Mesenchymal stem cell (in vitro differentiated cells and primary cell): ENCODE measurements around the gene ZNF618.

Source experiments
- DNase-seq: peaks from one replicate; pipeline ENCODE4 v3.0.0-alpha.2; 2013
- H2AFZ ChIP-seq: one replicate; pipeline ENCODE4 v1.6.1; 2013; ENCODE audit warnings: low read depth, mild to moderate bottlenecking, control low read depth, inconsistent platforms, low read length, moderate library complexity
- H2AK5ac ChIP-seq: 2 replicates; pipeline ENCODE4 v1.6.1; 2013; ENCODE audit warnings: low read length, moderate library complexity, mild to moderate bottlenecking, inconsistent platforms; ENCODE audit not compliant: severe bottlenecking
- H2BK120ac ChIP-seq: one replicate; pipeline ENCODE4 v1.6.1; 2013; ENCODE audit warnings: low read depth, mild to moderate bottlenecking, inconsistent platforms, low read length, moderate library complexity
- H2BK12ac ChIP-seq, 2 experiments: one replicate each; pipeline ENCODE4 v1.6.1; 2013; ENCODE audit warnings: inconsistent platforms in 2 of 2, low read length in 2 of 2, mild to moderate bottlenecking in 2 of 2, moderate library complexity in 2 of 2, control low read depth in 1 of 2
- H2BK15ac ChIP-seq: one replicate; pipeline ENCODE4 v1.6.1; 2013; ENCODE audit warnings: mild to moderate bottlenecking, low read depth, inconsistent platforms; ENCODE audit not compliant: poor library complexity, severe bottlenecking
- H2BK5ac ChIP-seq: 2 replicates; pipeline ENCODE4 v1.6.1; 2013; ENCODE audit warnings: low read depth, mild to moderate bottlenecking, low read length, control low read depth, inconsistent platforms; ENCODE audit not compliant: poor library complexity, severe bottlenecking
- H3K14ac ChIP-seq, 2 experiments: one replicate each; pipeline ENCODE4 v1.6.1; 2013; ENCODE audit warnings: inconsistent platforms in 2 of 2, low read length in 2 of 2, control low read depth in 1 of 2, mild to moderate bottlenecking in 1 of 2, moderate library complexity in 1 of 2
- H3K18ac ChIP-seq, 2 experiments: one replicate each; pipeline ENCODE4 v1.6.1; 2013; ENCODE audit warnings: inconsistent platforms in 2 of 2, low read length in 2 of 2, control low read depth in 1 of 2, low read depth in 1 of 2, mild to moderate bottlenecking in 1 of 2
- H3K23ac ChIP-seq, 2 experiments: one replicate each; pipeline ENCODE4 v1.6.1; 2013; ENCODE audit warnings: inconsistent platforms in 2 of 2, low read length in 2 of 2, mild to moderate bottlenecking in 2 of 2, moderate library complexity in 2 of 2, control low read depth in 1 of 2
- H3K27ac ChIP-seq: 2 replicates; pipeline ENCODE4 v1.5.1; 2013; ENCODE audit warnings: mild to moderate bottlenecking, moderate library complexity, low read length, control low read depth, inconsistent platforms; ENCODE audit not compliant: poor library complexity, severe bottlenecking
- H3K27me3 ChIP-seq, 2 experiments: 2 replicates each; pipeline versions ENCODE4 v1.6.1 to v1.7.0; 2013; ENCODE audit warnings: low read length in 2 of 2, mild to moderate bottlenecking in 2 of 2, moderate library complexity in 2 of 2, control low read depth in 1 of 2, inconsistent platforms in 1 of 2; ENCODE audit not compliant: control insufficient read depth in 1 of 2, insufficient read depth in 1 of 2
- H3K36me3 ChIP-seq, 2 experiments: 2 replicates each; pipeline versions ENCODE4 v1.6.1 to v1.7.0; 2013; ENCODE audit warnings: low read length in 2 of 2, control low read depth in 1 of 2, inconsistent platforms in 1 of 2, low read depth in 1 of 2, mild to moderate bottlenecking in 1 of 2; ENCODE audit not compliant: insufficient read depth in 2 of 2, control insufficient read depth in 1 of 2
- H3K4ac ChIP-seq, 2 experiments: one replicate each; pipeline ENCODE4 v1.6.1; 2013; ENCODE audit warnings: inconsistent platforms in 2 of 2, low read length in 2 of 2, mild to moderate bottlenecking in 2 of 2, moderate library complexity in 2 of 2, control low read depth in 1 of 2, low read depth in 1 of 2
- H3K4me1 ChIP-seq: 2 replicates; pipeline ENCODE4 v1.6.1; 2013; ENCODE audit warnings: low read depth, low read length, control low read depth; ENCODE audit not compliant: control insufficient read depth, insufficient read depth
- H3K4me2 ChIP-seq: 2 replicates; pipeline ENCODE4 v1.6.1; 2013; ENCODE audit warnings: low read length, mild to moderate bottlenecking, inconsistent platforms; ENCODE audit not compliant: poor library complexity, severe bottlenecking
- H3K4me3 ChIP-seq, 2 experiments: 2 replicates each; pipeline versions ENCODE4 v1.5.1 to v1.7.0; 2013; ENCODE audit warnings: low read length in 2 of 2, mild to moderate bottlenecking in 2 of 2, control low read depth in 1 of 2, low read depth in 1 of 2; ENCODE audit not compliant: insufficient read depth in 1 of 2
- H3K79me1 ChIP-seq: replicated peaks from 2 replicates; pipeline ENCODE4 v1.6.1; 2013; ENCODE audit warnings: mild to moderate bottlenecking, control low read depth, low read length, inconsistent platforms; ENCODE audit not compliant: poor library complexity, severe bottlenecking
- H3K9ac ChIP-seq: 2 replicates; pipeline ENCODE4 v1.7.0; 2013; ENCODE audit warnings: mild to moderate bottlenecking, low read length, moderate library complexity
- H3K9me3 ChIP-seq: 2 replicates; pipeline ENCODE4 v1.7.0; 2013; ENCODE audit warnings: mild to moderate bottlenecking, low read length; ENCODE audit not compliant: control insufficient read depth
- H4K8ac ChIP-seq: one replicate; pipeline ENCODE4 v1.6.1; 2013; ENCODE audit warnings: inconsistent platforms, mild to moderate bottlenecking, low read length, moderate library complexity
- H4K91ac ChIP-seq: one replicate; pipeline ENCODE4 v1.6.1; 2013; ENCODE audit warnings: mild to moderate bottlenecking, low read length, inconsistent platforms
- WGBS: methylation state at CpG from one replicate; pipeline ENCODE4 v1.1.7; 2013; ENCODE audit warnings: mixed read lengths; 5-methylcytosine and 5-hydroxymethylcytosine counted together

The ZNF618 gene

DNA sequence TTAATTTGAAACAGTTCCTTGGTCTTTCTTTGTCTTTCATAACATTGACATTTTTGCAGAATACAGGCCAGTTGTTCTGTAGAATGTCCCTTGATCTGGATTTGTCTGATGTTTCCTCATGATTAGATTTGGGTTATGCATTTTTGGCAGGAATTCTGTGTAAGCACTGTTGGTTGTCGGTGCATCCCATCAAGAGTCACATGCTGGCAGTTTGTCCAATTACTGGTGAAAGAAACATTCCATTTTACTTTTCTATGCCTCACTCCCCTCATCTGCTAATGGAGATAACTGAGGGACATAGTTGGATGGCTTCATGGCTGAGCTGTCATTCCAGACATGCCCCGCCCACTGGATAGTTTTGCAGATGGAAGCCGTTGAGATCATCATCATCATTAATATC lies 7.6 kb upstream of the ZNF618 start:
- Histone ChIP-seq H3K4ac (no peak overlapping the region), H3K4me3 (no peak overlapping the region), H3K4me2 (no peak overlapping the region), H3K9ac (no peak overlapping the region), H2BK15ac (no peak overlapping the region), H2BK120ac (no peak overlapping the region), H3K27ac (no peak overlapping the region), H3K18ac (no peak overlapping the region), H3K4me1 (no peaks in the 10 kb centered on the region), H3K14ac (no peak overlapping the region), H4K91ac (no peak overlapping the region), H3K79me1 (no peaks in the 10 kb centered on the region), H2BK5ac (no peak overlapping the region), H4K8ac (no peak overlapping the region), H3K23ac (no peak overlapping the region), H2AFZ (no peak overlapping the region), H2AK5ac (no peak overlapping the region), H3K36me3 (no peaks in the 10 kb centered on the region), H3K27me3 (peaks cover 12 to 16% of the 10 kb centered on the region in 2 experiments), H3K9me3 (no peaks in the 10 kb centered on the region), H2BK12ac (no peak overlapping the region)
- WGBS: 84% methylated on average over 2 of the region's 3 CpGs
- DNase-seq: no peak

DNA sequence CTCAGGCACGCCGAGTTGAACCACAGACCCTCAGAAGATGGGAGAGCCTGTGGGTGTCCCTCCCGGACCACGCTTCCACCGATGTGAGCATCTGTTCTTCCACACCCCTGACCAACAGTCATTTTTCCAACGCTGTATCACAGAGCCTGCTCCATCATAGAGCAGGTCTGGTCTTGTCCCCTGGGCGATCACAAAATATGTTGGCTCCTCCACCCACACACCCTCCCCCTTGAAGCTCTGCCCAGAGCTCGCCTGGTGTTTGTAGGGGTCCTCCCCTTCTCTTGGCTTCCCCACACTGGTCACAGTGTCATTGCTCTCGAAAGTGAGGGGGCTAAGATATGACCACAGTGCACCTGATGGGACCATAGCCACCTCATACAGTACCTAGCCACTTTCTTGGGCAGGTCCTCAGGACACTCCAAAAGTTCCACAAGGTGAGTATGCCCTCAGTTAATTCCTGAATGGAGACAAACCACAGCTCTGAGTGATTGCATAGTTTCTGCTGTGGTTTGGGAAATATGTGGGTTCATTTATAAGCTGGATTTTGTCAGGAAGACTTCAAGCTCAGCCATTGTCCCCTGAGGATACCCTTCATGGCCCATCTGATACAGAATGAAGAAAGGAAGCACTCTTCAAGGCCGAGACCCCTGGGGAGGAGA lies 3.5 kb upstream of the ZNF618 start:
- H2BK15ac ChIP-seq: no peak overlapping the region
- H4K8ac ChIP-seq: no peak overlapping the region
- H3K4me2 ChIP-seq: no peak overlapping the region
- H2AFZ ChIP-seq: no peak overlapping the region
- H3K4ac ChIP-seq: no peak overlapping the region
- H2BK5ac ChIP-seq: no peak overlapping the region
- H3K4me1 ChIP-seq: no peaks in the 10 kb centered on the region
- WGBS: 95% methylated on average over 10 of the region's 10 CpGs
- no peak overlapping the region for H3K27ac ChIP-seq
- H2BK120ac ChIP-seq: no peak overlapping the region
- H3K36me3 ChIP-seq: no peaks in the 10 kb centered on the region
- H3K4me3 ChIP-seq: no peak overlapping the region
- H3K9me3 ChIP-seq: no peaks in the 10 kb centered on the region
- no peaks in the 10 kb centered on the region for H3K79me1 ChIP-seq
- DNase-seq: no peak
- no peak overlapping the region for H3K14ac ChIP-seq
- no peak overlapping the region for H3K18ac ChIP-seq
- no peak overlapping the region for H4K91ac ChIP-seq
- H2AK5ac ChIP-seq: no peak overlapping the region
- no peak overlapping the region for H3K9ac ChIP-seq
- peaks cover 12 to 13% of the 10 kb centered on the region in 2 experiments for H3K27me3 ChIP-seq
- no peak overlapping the region for H2BK12ac ChIP-seq
- no peak overlapping the region for H3K23ac ChIP-seq

DNA sequence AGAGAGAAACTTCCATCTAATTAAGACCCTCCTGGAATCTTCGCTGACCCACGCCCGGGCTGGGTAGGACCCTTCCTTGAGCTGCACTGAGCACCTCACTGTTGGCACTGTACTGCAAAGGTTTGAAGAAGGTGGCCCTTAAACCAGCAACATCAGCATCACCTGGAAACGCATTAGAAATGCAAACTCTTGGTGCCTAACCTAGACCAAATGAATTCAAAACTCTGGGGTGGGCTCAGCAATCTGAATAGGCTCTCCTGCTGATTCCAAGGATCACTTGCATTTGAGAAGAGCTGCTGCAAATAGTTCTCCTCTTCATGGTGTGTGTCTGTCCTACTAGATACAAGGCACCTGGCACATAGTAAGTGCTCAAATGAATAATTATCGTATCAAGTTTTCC lies 2.7 kb upstream of the ZNF618 start:
- H3K4ac ChIP-seq: no peak overlapping the region
- peak overlapping the region; percentile 90 for H2BK15ac ChIP-seq
- H3K14ac ChIP-seq: no peak overlapping the region
- no peak overlapping the region for H2BK120ac ChIP-seq
- no peaks in the 10 kb centered on the region for H3K36me3 ChIP-seq
- no peak overlapping the region for H3K4me2 ChIP-seq
- H3K9ac ChIP-seq: no peak overlapping the region
- H2AK5ac ChIP-seq: no peak overlapping the region
- no peak overlapping the region for H4K91ac ChIP-seq
- no peak overlapping the region for H2AFZ ChIP-seq
- H2BK12ac ChIP-seq: no peak overlapping the region
- H3K27me3 ChIP-seq: peaks cover 12 to 13% of the 10 kb centered on the region in 2 experiments
- H3K18ac ChIP-seq: no peak overlapping the region
- no peaks in the 10 kb centered on the region for H3K9me3 ChIP-seq
- 87% methylated on average over 5 of the region's 5 CpGs for WGBS
- H3K79me1 ChIP-seq: no peaks in the 10 kb centered on the region
- no peak overlapping the region for H3K4me3 ChIP-seq
- no peaks in the 10 kb centered on the region for H3K4me1 ChIP-seq
- H3K27ac ChIP-seq: no peak overlapping the region
- DNase-seq: no peak
- no peak overlapping the region for H4K8ac ChIP-seq
- H3K23ac ChIP-seq: no peak overlapping the region
- H2BK5ac ChIP-seq: no peak overlapping the region

DNA sequence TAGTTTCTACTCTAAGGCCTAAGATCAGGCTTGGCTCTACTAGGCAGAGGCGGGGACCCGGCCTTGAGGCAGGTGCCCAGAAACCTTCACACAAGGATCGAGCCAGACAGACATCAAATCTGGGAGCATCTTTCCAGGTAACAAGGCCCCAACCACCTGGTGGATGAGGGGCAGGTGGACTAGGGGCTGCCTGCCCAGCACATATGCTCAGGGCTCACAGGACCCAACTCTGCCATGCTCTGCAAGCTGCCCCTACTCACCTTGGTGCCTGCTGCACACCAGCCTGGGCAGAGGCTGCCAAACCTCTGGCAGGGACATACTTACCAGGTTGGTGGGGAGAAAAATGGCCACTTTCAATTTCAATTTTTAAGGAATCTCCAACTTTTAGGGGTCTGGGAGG lies 2.2 kb upstream of the ZNF618 start:
- H4K91ac ChIP-seq: no peak overlapping the region
- H3K4me1 ChIP-seq: no peaks in the 10 kb centered on the region
- H3K9me3 ChIP-seq: no peaks in the 10 kb centered on the region
- no peaks in the 10 kb centered on the region for H3K36me3 ChIP-seq
- peak overlapping the region in 1 of 2 experiments; percentile 2 for H3K14ac ChIP-seq
- WGBS: 100% methylated on average over 3 of the region's 3 CpGs
- no peak overlapping the region for H3K4me3 ChIP-seq
- H3K9ac ChIP-seq: no peak overlapping the region
- no peak overlapping the region for H3K4me2 ChIP-seq
- H2BK15ac ChIP-seq: no peak overlapping the region
- DNase-seq: no peak
- no peak overlapping the region for H3K23ac ChIP-seq
- H2AFZ ChIP-seq: no peak overlapping the region
- H3K27me3 ChIP-seq: peaks cover 12 to 13% of the 10 kb centered on the region in 2 experiments
- H2BK12ac ChIP-seq: peak overlapping the region in 1 of 2 experiments; percentile 69
- H3K18ac ChIP-seq: no peak overlapping the region
- H2BK120ac ChIP-seq: no peak overlapping the region
- H3K4ac ChIP-seq: no peak overlapping the region
- no peak overlapping the region for H2BK5ac ChIP-seq
- no peak overlapping the region for H3K27ac ChIP-seq
- H3K79me1 ChIP-seq: no peaks in the 10 kb centered on the region
- no peak overlapping the region for H2AK5ac ChIP-seq
- H4K8ac ChIP-seq: no peak overlapping the region
